MM.1S (cell line): ENCODE measurements around the gene TRPV2.

Experiments
- CTCF ChIP-seq: fragments of 300-600 bp; sonication (generic); IDR thresholded peaks from 2 replicates; pipeline ENCODE4 v1.5.1; 2016; ENCODE audit warnings: antibody characterized with exemption, low read length, mixed read lengths
- EZH2 ChIP-seq: fragments of 300-600 bp; sonication (generic); optimal IDR thresholded peaks from 2 replicates; pipeline ENCODE3; 2017; ENCODE audit warnings: low read depth, mild to moderate bottlenecking, antibody characterized with exemption, low read length, mixed read lengths

GRCh38 chr17:16456742-16457316 lies 41.5 kb downstream of the TRPV2 start:
- TF ChIP-seq CTCF: no peak
- TF ChIP-seq EZH2: no peak
